Lung (tissue), 12 donors: ENCODE results near the gene PDE8B. TPM values are rescaled to one million over a fixed set of nuclear protein-coding genes. Genes with fewer than 3 reads are reported as not detected.

Experiments used
- ATAC-seq: fragments of 200-7000 bp; cut with Tn5 transposase; one replicate; pipeline ENCODE4 v1.9.1; 2020; ENCODE audit warnings: moderate number of reproducible peaks; ENCODE audit not compliant: insufficient read depth, low FRiP score
- DNase-seq, 3 donors: peaks; one replicate each; pipeline ENCODE4 v3.0.0-alpha.2; 2013 to 2017
- H3K27ac ChIP-seq, 2 donors: one replicate each; pipeline ENCODE4 v1.5.1; 2013; ENCODE audit warnings: mild to moderate bottlenecking in 2 of 2, moderate library complexity in 2 of 2, control low read depth in 1 of 2, inconsistent platforms in 1 of 2, low read depth in 1 of 2, low read length in 1 of 2
- H3K27me3 ChIP-seq, 3 donors: one replicate each; pipeline ENCODE4 v1.5.1; 2013; ENCODE audit warnings: low read length in 2 of 3; ENCODE audit not compliant: control insufficient read depth in 3 of 3, insufficient read depth in 3 of 3
- H3K36me3 ChIP-seq, 4 donors: one replicate each; pipeline ENCODE4 v1.5.1; 2013; ENCODE audit warnings: low read length in 4 of 4, mild to moderate bottlenecking in 1 of 4, moderate library complexity in 1 of 4; ENCODE audit not compliant: control insufficient read depth in 4 of 4, insufficient read depth in 4 of 4
- H3K4me1 ChIP-seq, 5 donors: one replicate each; pipeline ENCODE4 v1.5.1; 2013; ENCODE audit warnings: low read length in 5 of 5, mild to moderate bottlenecking in 2 of 5, moderate library complexity in 1 of 5; ENCODE audit not compliant: control insufficient read depth in 5 of 5, insufficient read depth in 5 of 5
- H3K4me3 ChIP-seq: one replicate; pipeline ENCODE4 v1.5.1; 2013; ENCODE audit warnings: mild to moderate bottlenecking, control low read depth, moderate library complexity
- H3K9ac ChIP-seq, 2 donors: one replicate each; pipeline ENCODE4 v1.5.1; 2013; ENCODE audit warnings: low read length in 2 of 2, control low read depth in 1 of 2; ENCODE audit not compliant: insufficient read depth in 1 of 2
- H3K9me3 ChIP-seq, 4 donors: one replicate each; pipeline ENCODE4 v1.5.1; 2013; ENCODE audit warnings: low read length in 3 of 4, mild to moderate bottlenecking in 1 of 4, moderate library complexity in 1 of 4; ENCODE audit not compliant: control insufficient read depth in 4 of 4, insufficient read depth in 3 of 4
- CTCF ChIP-seq: IDR thresholded peaks from 2 replicates; pipeline ENCODE4 v1.5.1; 2012; ENCODE audit warnings: mild to moderate bottlenecking; ENCODE audit errors: control extremely low read depth, extremely low read depth
- WGBS, 2 donors: extraction: QIAGEN DNeasy Blood & Tissue Kit; methylation state at CpG; one replicate each; pipeline ENCODE4 v1.1.7; 2013; 5-methylcytosine and 5-hydroxymethylcytosine counted together
- polyA plus RNA-seq, 2 donors: library from polyadenylated mRNA; stranded (reverse); fragments of 200-250 nt; gene quantifications; one replicate each; pipeline ENCODE4 v1.2.1, GENCODE V29; 2013
- total RNA-seq, 2 donors: library from RNA; depleted of rRNA in 1 of 2; stranded (reverse); fragments of >200 nt in 1 of 2; gene quantifications; one replicate each; pipeline ENCODE4 v1.2.1, GENCODE V29; 2014 to 2021
- donor health status: control.
- donor health status: control.
- donor health status: Bipolar disorder and iron deficiency.
- donor health status: healthy.
- donor health status: DM: yes; HTN: yes; CAD: no.

Gene PDE8B
- total and polyA plus RNA-seq, 4 donors: 1.6 to 10.6 (median 2.1) TPM

- WGBS, 2 donors: 81 to 94% methylated on average over 2 of the region's 2 CpGs
- no peak for TF ChIP-seq CTCF
- Histone ChIP-seq H3K27me3 (no peaks in the 10 kb centered on the region), H3K27ac (no peak overlapping the region), H3K4me1 (peaks cover 0 to 26% (median 4%) of the 10 kb centered on the region in 5 donors), H3K9me3 (no peaks in the 10 kb centered on the region), H3K36me3 (peaks cover 0 to 3% (median 0%) of the 10 kb centered on the region in 4 donors), H3K9ac (no peak overlapping the region), H3K4me3 (no peak overlapping the region)
- ATAC-seq (no peak), DNase-seq (no peak)
Measured at GRCh38 chr5:77423022-77423750, 212.7 kb downstream of the PDE8B start.

GRCh38 chr5:77424921-77425320 is 214.4 kb downstream of the PDE8B start:
- Histone ChIP-seq H3K27ac (no peak overlapping the region), H3K9me3 (no peaks in the 10 kb centered on the region), H3K36me3 (peaks cover 0 to 5% (median 2%) of the 10 kb centered on the region in 4 donors), H3K9ac (no peak overlapping the region), H3K4me1 (peaks cover 0 to 38% (median 1%) of the 10 kb centered on the region in 5 donors), H3K27me3 (no peaks in the 10 kb centered on the region), H3K4me3 (no peak overlapping the region)
- DNase-seq (no peak), ATAC-seq (no peak)
- no peak for TF ChIP-seq CTCF
- WGBS, 2 donors: 88 to 98% methylated on average over 2 of the region's 2 CpGs

GRCh38 chr5:77425420-77425819 is 214.9 kb downstream of the PDE8B start:
- no peaks in the 10 kb centered on the region for H3K9me3 ChIP-seq
- DNase-seq (peak in 1 of 3 donors; percentile 18), ATAC-seq (no peak)
- peaks cover 2 to 5% (median 4%) of the 10 kb centered on the region in 4 donors for H3K36me3 ChIP-seq
- TF ChIP-seq CTCF: no peak
- H3K27me3 ChIP-seq: no peaks in the 10 kb centered on the region
- peaks cover 0 to 38% (median 1%) of the 10 kb centered on the region in 5 donors for H3K4me1 ChIP-seq
- no peak overlapping the region for H3K27ac ChIP-seq
- no peak overlapping the region for H3K4me3 ChIP-seq
- WGBS, 2 donors: 89 to 91% methylated on average over 5 of the region's 5 CpGs
- H3K9ac ChIP-seq: no peak overlapping the region
